ENCODE results near the gene OR52K1.
"Not testable (repeated sequence)": the region's sequence is repeated elsewhere in the genome, so short reads cannot be mapped to it uniquely, and the experiment has no call there.

Gene OR52K1

DNA sequence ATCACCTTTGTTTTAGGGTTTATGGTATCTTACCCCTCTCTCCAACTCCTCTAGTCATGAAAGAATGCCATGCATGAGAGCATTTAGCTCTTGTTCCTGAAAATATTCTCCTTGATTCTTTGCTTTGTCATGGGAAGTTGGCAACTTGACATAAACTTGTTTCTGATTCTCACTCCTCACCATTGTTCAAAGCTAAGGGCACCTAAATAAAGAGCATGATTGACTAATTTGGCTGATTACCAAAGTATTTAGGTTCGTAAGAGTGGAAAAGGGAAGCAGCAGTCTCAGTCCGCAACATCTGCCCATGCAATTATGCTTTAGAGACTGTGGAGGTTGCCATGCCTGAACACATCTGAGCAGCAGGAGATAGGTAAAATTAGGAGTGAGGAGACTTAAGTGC, 26.4 kb downstream of the OR52K1 start:
- H3K4me3 ChIP-seq (ENCODE audit: low read depth, low read length), result no peak overlapping the region
- TF ChIP-seq, protein P1, sequence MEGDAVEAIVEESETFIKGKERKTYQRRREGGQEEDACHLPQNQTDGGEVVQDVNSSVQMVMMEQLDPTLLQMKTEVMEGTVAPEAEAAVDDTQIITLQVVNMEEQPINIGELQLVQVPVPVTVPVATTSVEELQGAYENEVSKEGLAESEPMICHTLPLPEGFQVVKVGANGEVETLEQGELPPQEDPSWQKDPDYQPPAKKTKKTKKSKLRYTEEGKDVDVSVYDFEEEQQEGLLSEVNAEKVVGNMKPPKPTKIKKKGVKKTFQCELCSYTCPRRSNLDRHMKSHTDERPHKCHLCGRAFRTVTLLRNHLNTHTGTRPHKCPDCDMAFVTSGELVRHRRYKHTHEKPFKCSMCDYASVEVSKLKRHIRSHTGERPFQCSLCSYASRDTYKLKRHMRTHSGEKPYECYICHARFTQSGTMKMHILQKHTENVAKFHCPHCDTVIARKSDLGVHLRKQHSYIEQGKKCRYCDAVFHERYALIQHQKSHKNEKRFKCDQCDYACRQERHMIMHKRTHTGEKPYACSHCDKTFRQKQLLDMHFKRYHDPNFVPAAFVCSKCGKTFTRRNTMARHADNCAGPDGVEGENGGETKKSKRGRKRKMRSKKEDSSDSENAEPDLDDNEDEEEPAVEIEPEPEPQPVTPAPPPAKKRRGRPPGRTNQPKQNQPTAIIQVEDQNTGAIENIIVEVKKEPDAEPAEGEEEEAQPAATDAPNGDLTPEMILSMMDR (conservative IDR thresholded peaks at IDR 0.05; ENCODE audit: low read depth, low read length), result no peak
- DNase-seq (ENCODE audit: low read depth), result no peak

DNA sequence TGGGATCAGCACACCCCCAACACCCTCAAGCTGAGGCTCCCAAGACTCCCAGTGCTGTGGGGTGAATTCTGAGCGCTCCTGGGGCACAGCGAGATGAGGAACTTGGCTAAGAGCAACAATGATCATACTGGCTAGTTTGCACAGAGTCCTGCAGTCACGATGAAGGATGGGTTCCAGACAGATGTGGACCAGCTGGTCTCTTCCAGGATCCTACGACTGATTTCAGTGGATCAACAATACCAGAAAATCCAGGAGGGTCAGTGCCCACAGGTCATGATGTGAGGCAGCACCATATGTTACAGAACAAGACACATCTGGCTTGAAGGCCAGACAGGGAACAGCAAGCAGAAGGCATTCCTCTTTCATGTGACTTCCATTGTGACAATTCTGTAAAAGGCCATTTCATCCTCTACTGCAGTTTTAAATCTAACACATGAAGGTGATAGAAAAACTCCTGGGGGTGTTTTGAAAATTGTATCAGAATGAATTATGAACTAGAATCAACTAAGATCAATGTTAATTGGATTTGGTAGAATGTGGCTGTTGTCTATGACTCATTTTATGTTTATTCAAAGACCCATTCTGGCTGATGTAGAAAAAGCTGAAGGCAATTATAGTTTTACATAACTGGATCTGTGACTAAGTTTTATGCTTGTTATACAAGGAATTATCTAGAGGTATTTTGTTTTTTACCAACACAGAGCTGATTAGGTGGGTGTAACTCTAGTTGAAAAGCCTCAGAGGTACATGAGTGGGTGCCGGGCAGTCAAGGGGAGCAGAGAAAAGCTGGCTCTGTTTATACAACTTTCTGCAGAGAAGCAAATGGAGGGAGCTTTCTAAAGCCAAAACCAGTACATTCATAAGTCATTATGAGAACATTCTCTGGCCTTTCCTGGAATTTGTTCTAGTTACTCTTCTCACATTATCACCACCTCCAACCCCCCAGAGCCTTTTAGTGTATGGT, 29.1 kb downstream of the OR52K1 start:
- TF ChIP-seq, protein P1 (conservative IDR thresholded peaks at IDR 0.05; ENCODE audit: low read depth, low read length), result no peak
- no peak for DNase-seq (ENCODE audit: low read depth)
- H3K4me3 ChIP-seq (ENCODE audit: low read depth, low read length), result no peak overlapping the region

DNA sequence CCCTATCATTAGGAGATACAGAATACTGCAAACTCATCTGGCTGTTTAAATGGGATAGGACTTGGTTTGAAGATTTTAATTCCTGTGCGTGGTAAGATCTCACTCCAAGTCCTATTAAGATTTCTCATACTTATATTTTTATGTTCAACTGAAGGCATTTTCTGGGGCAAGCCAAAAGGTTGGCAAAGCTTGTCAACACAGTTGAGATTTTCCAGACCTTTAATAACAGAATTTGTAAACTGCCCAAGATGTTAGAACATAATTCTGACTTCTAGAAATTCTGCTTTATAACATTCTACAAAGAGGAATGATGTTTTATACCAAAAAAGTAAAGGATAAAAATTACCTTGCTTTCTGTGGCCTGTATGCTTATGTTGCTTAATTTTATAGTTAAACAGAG, 31.8 kb downstream of the OR52K1 start:
- TF ChIP-seq, protein P1 (conservative IDR thresholded peaks at IDR 0.05; ENCODE audit: low read depth, low read length), result no peak
- no peak for DNase-seq (ENCODE audit: low read depth)

DNA sequence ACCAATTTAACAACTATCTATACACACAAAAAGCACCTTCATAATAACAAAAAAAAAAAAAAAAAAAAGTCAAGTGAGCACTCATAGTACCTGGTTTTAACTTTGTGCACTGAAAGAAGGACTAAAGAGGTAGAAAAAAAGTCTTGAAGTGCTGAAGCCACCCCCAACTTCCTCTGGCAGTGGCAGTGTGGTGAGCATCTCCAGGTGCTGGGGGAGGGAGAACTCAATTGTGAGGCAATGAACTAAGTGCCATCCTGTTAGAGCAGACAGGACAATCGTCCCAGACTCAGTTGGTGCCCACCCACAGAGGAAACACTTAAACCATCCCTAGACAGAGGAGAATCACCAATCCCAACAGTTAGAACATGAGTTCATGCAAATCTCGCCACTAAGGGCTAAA, 39.9 kb downstream of the OR52K1 start:
- TF ChIP-seq, protein P1 (conservative IDR thresholded peaks at IDR 0.05; ENCODE audit: low read depth, low read length), result no peak
- H3K4me3 ChIP-seq (ENCODE audit: low read depth, low read length), result no peak overlapping the region
- no peak for DNase-seq (ENCODE audit: low read depth)

More for the DNA sequence above, 31.8 kb downstream of the OR52K1 start:
- no peak overlapping the region for H3K4me3 ChIP-seq (ENCODE audit: low read depth, low read length)

DNA sequence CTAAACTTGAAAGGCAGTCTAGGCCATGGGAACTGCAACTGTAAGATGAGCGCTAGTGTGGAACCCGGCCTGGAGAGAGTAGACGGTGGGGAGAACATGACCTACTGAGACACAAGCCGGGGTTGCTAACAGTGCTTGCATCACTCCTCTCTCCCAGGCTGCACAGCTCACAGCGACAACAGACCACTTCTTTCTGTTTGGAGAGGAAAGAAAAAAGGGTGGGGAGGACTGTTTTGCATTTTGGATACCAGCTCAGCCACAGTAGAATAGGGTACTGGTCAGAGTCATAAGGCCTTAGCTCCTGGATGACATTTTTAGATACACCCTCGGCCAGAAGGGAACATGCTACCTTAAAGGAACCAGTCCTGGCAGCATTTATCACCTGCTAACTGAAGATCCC, 40.3 kb downstream of the OR52K1 start:
- H3K4me3 ChIP-seq (ENCODE audit: low read depth, low read length), result no peak overlapping the region
- TF ChIP-seq, protein P1 (conservative IDR thresholded peaks at IDR 0.05; ENCODE audit: low read depth, low read length), result no peak
- DNase-seq (ENCODE audit: low read depth), result no peak

DNA sequence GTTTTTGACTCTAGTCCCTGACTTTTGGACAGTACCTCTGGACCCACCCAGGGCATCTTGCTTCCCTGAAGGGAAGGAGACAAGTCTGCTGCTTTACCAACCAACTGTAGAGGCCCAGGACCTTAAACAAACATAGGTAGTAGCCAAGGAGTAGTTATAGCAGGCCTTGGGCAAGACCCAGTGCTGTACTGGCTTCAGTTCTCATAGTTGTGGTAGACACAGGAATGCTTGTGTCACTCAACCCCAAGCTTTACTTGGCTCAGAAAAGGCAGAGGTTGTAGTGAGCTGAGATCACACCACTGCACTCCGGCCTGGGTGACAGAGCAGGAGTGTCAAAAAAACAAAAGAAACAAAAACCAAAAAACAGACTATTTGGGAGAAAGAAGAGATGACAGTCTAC, 41.2 kb downstream of the OR52K1 start:
- TF ChIP-seq, protein P1 (conservative IDR thresholded peaks at IDR 0.05; ENCODE audit: low read depth, low read length), result no peak

DNA sequence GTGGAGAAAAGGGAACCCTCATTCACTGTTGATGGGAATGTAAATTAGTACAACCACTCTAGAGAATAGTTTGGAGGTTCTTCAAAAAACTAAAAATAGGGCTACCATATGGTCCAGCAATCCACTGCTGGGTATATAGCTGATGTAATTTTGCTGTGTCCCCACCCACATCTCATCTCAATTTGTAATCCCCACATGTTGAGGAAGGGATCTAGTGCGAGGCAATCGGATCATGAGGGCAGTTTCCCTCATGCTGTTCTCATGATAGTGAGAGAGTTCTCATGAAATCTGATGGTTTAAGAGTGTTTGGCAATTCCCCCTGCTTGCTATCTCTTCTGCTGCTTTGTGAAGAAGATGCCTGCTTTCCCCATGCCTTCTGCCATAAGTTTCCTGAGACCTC, 45.5 kb downstream of the OR52K1 start:
- TF ChIP-seq, protein P1 (conservative IDR thresholded peaks at IDR 0.05; ENCODE audit: low read depth, low read length), result no peak
- no peak for DNase-seq (ENCODE audit: low read depth)
- H3K4me3 ChIP-seq (ENCODE audit: low read depth, low read length), result no peak overlapping the region

More for the DNA sequence above, 41.2 kb downstream of the OR52K1 start:
- DNase-seq (ENCODE audit: low read depth), result no peak
- H3K4me3 ChIP-seq (ENCODE audit: low read depth, low read length), result no peak overlapping the region

DNA sequence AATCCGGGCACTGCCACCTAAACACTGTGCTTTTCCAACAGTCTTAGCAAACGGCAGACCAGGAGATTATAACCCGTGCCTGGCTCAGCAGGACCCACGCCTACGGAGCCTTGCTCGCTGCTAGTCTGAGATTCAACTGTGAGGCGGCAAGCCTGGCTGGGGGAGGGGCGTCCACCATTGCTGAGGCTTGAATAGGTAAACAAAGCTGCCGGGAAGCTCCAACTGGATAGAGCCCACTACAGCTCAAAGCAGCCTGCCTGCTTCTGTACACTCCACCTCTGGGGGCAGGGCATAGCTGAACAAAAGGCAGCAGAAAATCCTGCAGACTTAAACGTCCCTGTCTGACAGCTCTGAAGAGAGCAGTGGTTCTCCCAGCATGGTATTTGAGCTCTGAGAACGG, 49.2 kb downstream of the OR52K1 start:
- DNase-seq (ENCODE audit: low read depth); H3K4me3 ChIP-seq (ENCODE audit: low read depth, low read length): not testable (repeated sequence)

Data from choroid plexus epithelial cell (primary cell).